Measurements from ENCODE around the gene CCDC92.

Gene CCDC92

DNA sequence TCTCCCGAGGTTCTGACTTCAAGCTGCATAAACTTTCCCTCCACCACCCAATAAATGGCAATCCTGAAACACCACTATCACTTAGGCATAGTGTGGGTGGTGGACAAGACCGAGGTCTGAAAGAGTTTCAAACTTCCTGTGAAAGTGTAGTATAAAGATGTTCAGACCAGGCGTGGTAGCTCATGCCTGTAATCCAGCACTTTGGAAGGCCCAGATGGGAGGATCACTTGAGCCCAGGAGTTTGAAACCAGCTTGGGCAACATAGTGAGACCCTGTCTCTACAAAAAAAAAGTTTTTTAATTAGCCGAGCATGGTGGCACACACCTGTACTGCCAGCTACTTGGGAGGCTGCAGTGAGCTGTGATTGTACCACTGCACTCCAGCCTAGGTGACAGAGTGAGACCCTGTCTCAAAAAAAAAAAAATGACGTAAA lies 61.9 kb downstream of the CCDC92 start:
- Histone ChIP-seq H3K9ac (ENCODE audit: low read length) (no peak overlapping the region), H3K79me2 (ENCODE audit: insufficient read depth, low read length) (no peaks in the 10 kb centered on the region), H3K9me2 (replicated peaks; ENCODE audit: insufficient read depth, low read length) (no peaks in the 10 kb centered on the region), H2AFZ (ENCODE audit: low read depth, low read length, severe bottlenecking) (no peak overlapping the region), H3K9me3 (ENCODE audit: insufficient read depth, low read length) (no peaks in the 10 kb centered on the region), H3K27ac (ENCODE audit: low read depth, low read length) (no peak overlapping the region), H4K20me1 (ENCODE audit: low read depth, low read length) (no peaks in the 10 kb centered on the region), H3K36me3 (ENCODE audit: low read length) (no peaks in the 10 kb centered on the region), H3K4me2 (ENCODE audit: low read depth, low read length, poor library complexity, severe bottlenecking) (no peak overlapping the region), H3K4me3 (ENCODE audit: insufficient read depth, low read length, poor library complexity, severe bottlenecking) (no peak overlapping the region), H3F3A (ENCODE audit: insufficient read depth) (peaks cover 6% of the 10 kb centered on the region; the same call in 1 of the 2 replicates), H3K27me3 (ENCODE audit: low read length) (no peaks in the 10 kb centered on the region)
- TF ChIP-seq EZH2phosphoT487 (conservative IDR thresholded peaks at IDR 0.05; ENCODE audit: low read length) (no peak), CTCF (IDR thresholded peaks at IDR 0.05; ENCODE audit: insufficient read depth, low read length, poor library complexity, severe bottlenecking) (no peak)

DNA sequence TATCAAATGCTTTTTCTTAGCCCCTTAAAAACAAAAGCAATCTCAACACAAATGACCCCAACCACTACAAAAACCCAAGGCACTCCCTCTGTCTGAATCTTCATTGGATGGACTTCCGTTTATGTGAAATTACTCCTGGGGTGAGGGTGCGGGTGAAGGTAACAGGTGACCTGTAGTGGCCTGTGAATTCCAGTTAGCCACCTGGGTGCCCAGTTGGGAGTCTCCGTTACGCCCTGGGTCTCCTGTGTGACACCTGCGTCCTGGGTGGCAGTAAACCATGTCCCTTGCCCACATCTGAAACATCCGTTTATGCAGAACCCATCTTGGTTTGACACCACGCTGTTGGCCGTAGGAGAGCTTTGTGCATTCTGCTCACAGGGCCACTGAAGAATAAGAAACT lies 62.6 kb downstream of the CCDC92 start:
- H3K27me3 ChIP-seq (ENCODE audit: low read length), result no peaks in the 10 kb centered on the region
- H3K9me3 ChIP-seq (ENCODE audit: insufficient read depth, low read length), result no peaks in the 10 kb centered on the region
- H3F3A ChIP-seq (ENCODE audit: insufficient read depth), result peaks cover 6% of the 10 kb centered on the region; the same call in 1 of the 2 replicates
- no peak overlapping the region for H3K4me2 ChIP-seq (ENCODE audit: low read depth, low read length, poor library complexity, severe bottlenecking)
- no peak overlapping the region for H3K9ac ChIP-seq (ENCODE audit: low read length)
- H4K20me1 ChIP-seq (ENCODE audit: low read depth, low read length), result no peaks in the 10 kb centered on the region
- H3K79me2 ChIP-seq (ENCODE audit: insufficient read depth, low read length), result no peaks in the 10 kb centered on the region
- H3K9me2 ChIP-seq (replicated peaks; ENCODE audit: insufficient read depth, low read length), result no peaks in the 10 kb centered on the region
- H3K27ac ChIP-seq (ENCODE audit: low read depth, low read length), result no peak overlapping the region
- no peak overlapping the region for H3K4me3 ChIP-seq (ENCODE audit: insufficient read depth, low read length, poor library complexity, severe bottlenecking)
- TF ChIP-seq EZH2phosphoT487 (conservative IDR thresholded peaks at IDR 0.05; ENCODE audit: low read length) (no peak), CTCF (IDR thresholded peaks at IDR 0.05; ENCODE audit: insufficient read depth, low read length, poor library complexity, severe bottlenecking) (no peak)
- no peak overlapping the region for H2AFZ ChIP-seq (ENCODE audit: low read depth, low read length, severe bottlenecking)
- H3K36me3 ChIP-seq (ENCODE audit: low read length), result no peaks in the 10 kb centered on the region

GRCh38 chr12:123908884-123909725 lies 63.5 kb downstream of the CCDC92 start:
- no peak overlapping the region for H3K27ac ChIP-seq (ENCODE audit: low read depth, low read length)
- peaks cover 6% of the 10 kb centered on the region; the same call in 1 of the 2 replicates for H3F3A ChIP-seq (ENCODE audit: insufficient read depth)
- H3K79me2 ChIP-seq (ENCODE audit: insufficient read depth, low read length), result no peaks in the 10 kb centered on the region
- H3K9ac ChIP-seq (ENCODE audit: low read length), result no peak overlapping the region
- H3K36me3 ChIP-seq (ENCODE audit: low read length), result no peaks in the 10 kb centered on the region
- no peaks in the 10 kb centered on the region for H3K9me3 ChIP-seq (ENCODE audit: insufficient read depth, low read length)
- no peak overlapping the region for H3K4me3 ChIP-seq (ENCODE audit: insufficient read depth, low read length, poor library complexity, severe bottlenecking)
- no peaks in the 10 kb centered on the region for H3K9me2 ChIP-seq (replicated peaks; ENCODE audit: insufficient read depth, low read length)
- H2AFZ ChIP-seq (ENCODE audit: low read depth, low read length, severe bottlenecking), result no peak overlapping the region
- H3K27me3 ChIP-seq (ENCODE audit: low read length), result no peaks in the 10 kb centered on the region
- TF ChIP-seq EZH2phosphoT487 (conservative IDR thresholded peaks at IDR 0.05; ENCODE audit: low read length) (no peak), CTCF (IDR thresholded peaks at IDR 0.05; ENCODE audit: insufficient read depth, low read length, poor library complexity, severe bottlenecking) (no peak)
- no peaks in the 10 kb centered on the region for H4K20me1 ChIP-seq (ENCODE audit: low read depth, low read length)
- H3K4me2 ChIP-seq (ENCODE audit: low read depth, low read length, poor library complexity, severe bottlenecking), result no peak overlapping the region
